ENCODE measurements around the gene FABP7. TPM values are rescaled to one million over a fixed set of nuclear protein-coding genes. Genes with fewer than 3 reads are reported as not detected.
A peak's percentile ranks its signal among the peaks of the same experiment; 100 is the strongest.

The FABP7 gene
- not detected for total RNA-seq (2021; fragmentation: NEBNext Ultra II Directional; extraction: Animal tissue kit (Norgen Biotek cat#: 25700))
- long read RNA-seq: 0 reads

DNA sequence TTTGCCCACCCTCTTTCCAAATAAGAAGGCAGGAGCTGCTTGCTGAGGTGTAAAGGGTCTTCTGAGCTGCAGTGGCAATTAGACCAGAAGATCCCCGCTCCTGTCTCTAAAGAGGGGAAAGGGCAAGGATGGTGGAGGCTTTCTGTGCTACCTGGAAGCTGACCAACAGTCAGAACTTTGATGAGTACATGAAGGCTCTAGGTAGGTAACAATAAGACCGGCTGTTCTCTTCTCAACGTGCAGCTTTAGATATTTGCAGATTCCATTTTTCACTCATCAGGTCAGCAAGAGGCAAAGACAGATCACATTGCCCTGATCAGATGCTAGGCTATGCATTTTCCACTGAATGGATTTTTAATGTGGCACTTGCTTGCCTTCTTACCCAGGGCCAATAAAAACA is at the start of gene FABP7:
Gene FABP7, plus strand, starts transcription at position 50 of the 400 bp plus-strand sequence. Its CDS starts 79 bp downstream, at position 129.
- Mint-ChIP-seq H3K27me3 (ENCODE audit: insufficient read depth) (peaks cover 16% of the 10 kb centered on the region), H3K4me1 (ENCODE audit: low read depth) (no peaks in the 10 kb centered on the region), H3K36me3 (ENCODE audit: low read depth) (no peaks in the 10 kb centered on the region), H3K4me3 (no peak within 1 kb of the TSS), H3K27ac (no peak within 1 kb of the TSS), H3K9me3 (no peaks in the 10 kb centered on the region)
- TF ChIP-seq, protein P1, sequence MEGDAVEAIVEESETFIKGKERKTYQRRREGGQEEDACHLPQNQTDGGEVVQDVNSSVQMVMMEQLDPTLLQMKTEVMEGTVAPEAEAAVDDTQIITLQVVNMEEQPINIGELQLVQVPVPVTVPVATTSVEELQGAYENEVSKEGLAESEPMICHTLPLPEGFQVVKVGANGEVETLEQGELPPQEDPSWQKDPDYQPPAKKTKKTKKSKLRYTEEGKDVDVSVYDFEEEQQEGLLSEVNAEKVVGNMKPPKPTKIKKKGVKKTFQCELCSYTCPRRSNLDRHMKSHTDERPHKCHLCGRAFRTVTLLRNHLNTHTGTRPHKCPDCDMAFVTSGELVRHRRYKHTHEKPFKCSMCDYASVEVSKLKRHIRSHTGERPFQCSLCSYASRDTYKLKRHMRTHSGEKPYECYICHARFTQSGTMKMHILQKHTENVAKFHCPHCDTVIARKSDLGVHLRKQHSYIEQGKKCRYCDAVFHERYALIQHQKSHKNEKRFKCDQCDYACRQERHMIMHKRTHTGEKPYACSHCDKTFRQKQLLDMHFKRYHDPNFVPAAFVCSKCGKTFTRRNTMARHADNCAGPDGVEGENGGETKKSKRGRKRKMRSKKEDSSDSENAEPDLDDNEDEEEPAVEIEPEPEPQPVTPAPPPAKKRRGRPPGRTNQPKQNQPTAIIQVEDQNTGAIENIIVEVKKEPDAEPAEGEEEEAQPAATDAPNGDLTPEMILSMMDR (IDR thresholded peaks at IDR 0.05): no peak
- DNase-seq: no peak

DNA sequence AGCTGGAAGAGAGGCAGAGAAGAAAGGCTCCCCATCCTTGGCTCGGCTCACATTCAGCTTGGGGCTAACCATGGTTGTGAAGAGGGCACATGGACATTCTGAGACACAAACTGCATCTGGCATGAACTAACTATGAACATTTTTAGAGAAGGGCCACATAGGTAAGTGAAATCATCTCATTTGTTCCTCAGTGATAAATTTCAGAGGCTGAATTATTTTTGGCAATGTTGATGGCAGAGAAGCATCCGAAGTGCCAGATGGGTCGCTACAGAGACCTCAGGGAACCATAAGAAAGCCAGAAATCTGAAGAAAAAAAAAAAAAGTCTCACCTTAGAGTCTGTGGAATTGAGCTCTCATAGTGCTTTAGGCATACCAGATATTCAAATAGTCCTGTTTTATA is 49.2 kb upstream of the FABP7 start:
- peaks cover 14% of the 10 kb centered on the region for H3K27me3 Mint-ChIP-seq (ENCODE audit: insufficient read depth)
- no peak for DNase-seq
- H3K4me3 Mint-ChIP-seq: no peak overlapping the region
- no peak overlapping the region for H3K27ac Mint-ChIP-seq
- no peaks in the 10 kb centered on the region for H3K36me3 Mint-ChIP-seq (ENCODE audit: low read depth)
- no peaks in the 10 kb centered on the region for H3K9me3 Mint-ChIP-seq
- H3K4me1 Mint-ChIP-seq (ENCODE audit: low read depth): no peaks in the 10 kb centered on the region
- TF ChIP-seq, protein P1 (IDR thresholded peaks at IDR 0.05): no peak

DNA sequence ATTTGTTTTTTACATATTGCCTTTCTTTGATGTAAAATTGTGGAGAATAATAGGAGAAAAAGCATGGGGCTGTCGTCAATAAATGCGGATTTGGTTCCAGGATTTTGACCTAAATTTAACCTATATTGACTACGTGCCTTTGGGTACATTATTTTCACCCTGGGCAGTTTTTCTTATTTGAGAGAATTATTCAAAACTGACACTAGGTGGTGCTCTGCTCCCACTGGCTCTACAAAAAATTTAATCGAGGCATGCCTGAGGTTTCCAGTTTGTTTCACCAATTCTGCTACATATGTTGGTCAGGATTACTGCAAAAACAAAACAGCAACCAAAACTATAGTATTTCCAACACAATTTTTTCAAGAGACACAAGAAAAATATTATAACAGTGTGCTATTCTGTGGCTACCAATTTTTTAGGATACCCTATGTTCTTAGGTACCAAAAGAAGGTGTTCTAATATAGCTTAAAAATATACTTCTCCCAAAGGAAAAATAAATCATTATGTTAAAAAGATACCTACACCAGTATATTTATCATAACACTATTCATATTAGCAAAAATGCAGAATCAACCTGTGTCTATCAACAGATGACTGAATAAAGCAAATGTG is 48.6 kb upstream of the FABP7 start:
- Mint-ChIP-seq H3K9me3 (no peaks in the 10 kb centered on the region), H3K4me3 (no peak overlapping the region), H3K27ac (no peak overlapping the region), H3K36me3 (ENCODE audit: low read depth) (no peaks in the 10 kb centered on the region), H3K27me3 (ENCODE audit: insufficient read depth) (peaks cover 14% of the 10 kb centered on the region), H3K4me1 (ENCODE audit: low read depth) (no peaks in the 10 kb centered on the region)
- DNase-seq: peak; percentile 43
- TF ChIP-seq, protein P1 (IDR thresholded peaks at IDR 0.05): peak; percentile 91

DNA sequence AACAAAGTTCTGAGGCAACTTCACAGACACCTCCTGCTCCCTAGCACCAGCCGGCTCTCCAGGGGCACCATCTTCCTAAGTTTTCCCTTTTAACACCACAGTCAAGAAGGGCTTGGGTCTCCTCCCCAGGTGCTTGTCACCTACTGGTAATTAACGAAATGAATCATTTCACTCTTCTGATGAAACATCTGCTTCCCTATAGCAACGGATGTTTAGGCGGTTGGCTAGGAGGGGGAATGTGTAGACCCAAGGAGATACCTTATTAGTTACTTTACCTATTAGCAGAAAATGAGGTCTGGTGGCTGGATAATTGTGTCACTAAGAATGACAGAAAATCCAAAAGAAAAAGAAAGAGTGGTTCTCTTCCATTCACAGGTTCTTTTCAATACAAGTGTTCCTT is 46.3 kb upstream of the FABP7 start:
- H3K36me3 Mint-ChIP-seq (ENCODE audit: low read depth): no peaks in the 10 kb centered on the region
- H3K27me3 Mint-ChIP-seq (ENCODE audit: insufficient read depth): peaks cover 11% of the 10 kb centered on the region
- H3K27ac Mint-ChIP-seq: no peak overlapping the region
- TF ChIP-seq, protein P1 (IDR thresholded peaks at IDR 0.05): no peak
- no peaks in the 10 kb centered on the region for H3K9me3 Mint-ChIP-seq
- no peak overlapping the region for H3K4me3 Mint-ChIP-seq
- DNase-seq: no peak
- no peaks in the 10 kb centered on the region for H3K4me1 Mint-ChIP-seq (ENCODE audit: low read depth)

DNA sequence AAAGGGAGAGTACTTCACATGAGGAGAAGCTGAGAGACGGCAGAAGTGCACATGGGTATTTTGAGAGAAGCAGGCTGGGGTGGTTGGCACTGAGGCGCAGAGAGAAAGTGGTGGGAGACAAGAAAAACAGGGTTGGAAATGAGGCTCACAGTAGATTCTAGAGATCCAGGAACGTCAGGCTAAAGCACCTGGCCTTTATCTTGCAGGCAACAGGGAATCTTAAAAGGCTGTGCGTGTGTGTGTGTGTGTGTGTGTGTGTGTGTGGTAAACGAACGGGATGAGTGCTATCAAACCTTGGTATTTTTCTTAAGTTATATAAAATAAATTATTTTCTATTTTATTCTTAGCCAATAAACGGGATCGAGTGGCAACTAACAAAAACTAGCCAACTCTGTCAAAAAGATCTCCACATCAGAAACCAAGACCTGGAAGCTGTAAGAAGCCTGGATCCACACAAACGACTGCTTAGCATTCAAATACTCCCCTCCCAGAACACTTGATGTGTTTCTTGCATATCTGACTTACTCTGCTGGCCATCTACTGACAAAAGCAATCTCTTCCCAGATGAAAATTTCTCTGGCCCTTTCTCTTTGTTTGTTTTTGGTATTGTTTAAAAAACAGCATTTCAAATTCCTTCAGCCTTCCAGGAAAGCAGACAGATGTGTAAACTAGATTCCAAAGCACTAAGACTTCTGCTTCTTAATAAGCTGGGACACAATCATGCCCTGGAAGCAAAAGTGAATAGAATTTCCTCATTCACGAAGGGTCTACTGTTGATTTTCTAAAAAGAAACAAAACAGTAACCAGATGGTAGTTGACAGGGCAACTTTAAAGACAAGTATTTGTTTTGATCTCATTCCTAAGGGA is 44.8 kb upstream of the FABP7 start:
- DNase-seq: no peak
- Mint-ChIP-seq H3K27ac (no peak overlapping the region), H3K36me3 (ENCODE audit: low read depth) (no peaks in the 10 kb centered on the region), H3K4me1 (ENCODE audit: low read depth) (no peaks in the 10 kb centered on the region), H3K4me3 (no peak overlapping the region), H3K9me3 (no peaks in the 10 kb centered on the region), H3K27me3 (ENCODE audit: insufficient read depth) (peaks cover 7% of the 10 kb centered on the region)
- TF ChIP-seq, protein P1 (IDR thresholded peaks at IDR 0.05): no peak
